NCI-H2171 treated with DMSO at 0.1 percent for 48 hours (cell line): ENCODE measurements around the gene NENF.

Experiments used
- DNase-seq: peaks from one replicate; lab custom pipeline; 2025; lab: John Stamatoyannopoulos, UW

Gene NENF

DNA sequence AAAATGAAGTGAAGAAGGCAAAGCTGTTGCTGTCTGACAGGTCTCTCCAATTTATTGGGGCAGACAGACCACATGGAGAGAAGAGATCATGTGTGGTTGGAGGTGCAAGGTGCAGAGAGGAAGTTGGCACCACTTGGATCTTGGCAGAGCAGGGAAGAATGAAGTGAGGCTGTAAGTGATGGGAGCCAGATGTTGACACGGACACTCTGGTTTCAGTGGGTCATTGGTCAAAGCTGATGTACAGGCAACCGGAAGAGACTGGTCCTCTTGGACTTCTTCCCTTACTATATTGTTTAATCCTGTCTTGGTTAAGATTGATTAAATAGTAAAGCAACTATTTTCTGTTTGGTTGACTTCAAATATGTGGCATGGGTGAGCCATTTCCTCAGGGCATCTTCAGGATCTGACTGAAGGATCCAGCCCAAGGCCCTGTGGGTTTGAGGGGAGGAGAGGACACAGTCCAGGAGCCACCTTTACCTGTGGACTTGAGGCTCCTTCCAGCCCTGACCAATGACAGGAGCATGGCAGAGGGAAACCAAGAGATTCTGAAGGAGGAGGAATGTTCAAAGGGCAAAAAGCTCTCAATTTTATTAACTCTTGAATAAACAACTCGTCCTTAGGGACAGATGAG is 49.4 kb downstream of the NENF start:
- no peak for DNase-seq

DNA sequence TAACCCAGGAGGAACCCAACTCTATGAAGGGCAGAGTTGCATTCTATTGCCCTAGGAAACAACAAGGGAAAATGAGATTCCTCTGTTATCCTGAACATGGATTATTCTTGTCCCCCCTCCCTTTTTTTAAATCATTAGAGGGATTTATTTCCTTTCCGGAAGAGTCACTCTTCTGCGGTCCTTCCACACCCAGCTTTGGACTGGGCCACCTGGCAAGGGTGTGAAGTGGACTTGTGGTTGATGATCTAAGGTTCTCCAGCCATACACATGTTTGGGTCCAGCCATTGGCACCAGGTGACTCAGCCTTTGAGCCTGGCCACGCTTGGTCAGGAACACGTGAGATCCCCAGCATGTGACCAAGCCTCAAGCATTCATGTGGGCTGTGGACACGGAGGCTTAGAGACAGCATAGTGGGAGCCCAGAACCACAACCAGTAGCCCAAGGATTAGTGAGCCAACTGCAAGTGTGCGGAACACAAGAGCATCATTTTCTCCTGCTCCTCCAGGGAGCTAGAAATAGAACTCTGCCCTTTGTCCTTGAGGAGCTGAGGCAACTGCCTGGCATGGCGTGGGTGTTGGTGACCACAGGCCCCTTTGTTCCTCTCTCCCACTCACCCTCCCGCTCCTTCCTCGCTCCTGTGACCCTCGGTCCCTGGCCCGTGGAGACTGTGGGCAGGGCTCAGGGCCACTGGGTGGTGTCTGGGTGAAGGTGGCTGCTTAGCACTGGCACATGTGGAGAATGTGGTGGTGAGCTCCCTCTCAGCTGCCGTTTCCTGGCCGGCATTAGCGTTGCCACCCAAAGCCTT is 50.1 kb downstream of the NENF start:
- DNase-seq, result no peak

GRCh38 chr1:212484701-212485570 is 52.2 kb downstream of the NENF start:
- DNase-seq, result no peak

- no peak for DNase-seq
These were observed 52.8 kb downstream of the NENF start for GRCh38 chr1:212485571-212485912.

GRCh38 chr1:212485913-212486618 is 53.3 kb downstream of the NENF start:
- peak; percentile 87 for DNase-seq

DNA sequence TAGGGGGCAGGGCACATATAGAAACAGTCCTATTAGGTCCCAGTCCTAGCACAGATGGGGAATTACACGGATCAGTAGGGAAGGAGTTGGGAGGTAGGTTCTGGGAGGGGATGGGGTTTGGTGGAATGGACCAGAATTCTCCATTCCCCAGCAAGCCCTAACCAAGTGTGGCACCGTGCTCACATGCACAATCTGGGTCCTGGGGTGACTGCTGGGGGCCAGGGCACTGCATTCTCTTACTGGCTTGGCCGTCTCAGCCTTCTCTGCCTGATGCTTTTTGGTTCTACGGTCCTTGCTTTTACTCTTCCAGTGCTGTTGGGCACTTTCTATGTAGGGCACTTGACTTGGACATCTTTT is 53.9 kb downstream of the NENF start:
- peak; percentile 78 for DNase-seq

DNA sequence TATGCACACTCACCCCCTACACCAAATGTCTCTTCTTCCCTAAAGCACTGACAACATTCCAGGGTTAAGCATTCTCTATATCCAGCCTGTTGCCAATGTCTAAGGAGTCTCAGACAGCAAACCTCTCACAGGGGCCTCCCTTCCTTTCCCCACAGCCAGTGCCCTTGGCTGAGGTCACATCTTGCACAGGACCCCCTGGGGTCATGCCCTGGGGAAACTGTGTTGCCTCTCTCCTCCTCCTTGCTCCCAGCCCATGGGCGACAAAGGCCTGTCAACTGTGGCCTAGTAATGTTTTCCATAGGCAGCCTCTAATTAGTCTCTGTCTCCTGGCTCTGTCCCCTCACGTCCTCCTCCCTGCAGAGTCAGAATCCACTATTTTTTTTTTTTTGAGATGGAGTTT is 54.6 kb downstream of the NENF start:
- no peak for DNase-seq

GRCh38 chr1:212487774-212488435 is 55.2 kb downstream of the NENF start:
- no peak for DNase-seq

DNA sequence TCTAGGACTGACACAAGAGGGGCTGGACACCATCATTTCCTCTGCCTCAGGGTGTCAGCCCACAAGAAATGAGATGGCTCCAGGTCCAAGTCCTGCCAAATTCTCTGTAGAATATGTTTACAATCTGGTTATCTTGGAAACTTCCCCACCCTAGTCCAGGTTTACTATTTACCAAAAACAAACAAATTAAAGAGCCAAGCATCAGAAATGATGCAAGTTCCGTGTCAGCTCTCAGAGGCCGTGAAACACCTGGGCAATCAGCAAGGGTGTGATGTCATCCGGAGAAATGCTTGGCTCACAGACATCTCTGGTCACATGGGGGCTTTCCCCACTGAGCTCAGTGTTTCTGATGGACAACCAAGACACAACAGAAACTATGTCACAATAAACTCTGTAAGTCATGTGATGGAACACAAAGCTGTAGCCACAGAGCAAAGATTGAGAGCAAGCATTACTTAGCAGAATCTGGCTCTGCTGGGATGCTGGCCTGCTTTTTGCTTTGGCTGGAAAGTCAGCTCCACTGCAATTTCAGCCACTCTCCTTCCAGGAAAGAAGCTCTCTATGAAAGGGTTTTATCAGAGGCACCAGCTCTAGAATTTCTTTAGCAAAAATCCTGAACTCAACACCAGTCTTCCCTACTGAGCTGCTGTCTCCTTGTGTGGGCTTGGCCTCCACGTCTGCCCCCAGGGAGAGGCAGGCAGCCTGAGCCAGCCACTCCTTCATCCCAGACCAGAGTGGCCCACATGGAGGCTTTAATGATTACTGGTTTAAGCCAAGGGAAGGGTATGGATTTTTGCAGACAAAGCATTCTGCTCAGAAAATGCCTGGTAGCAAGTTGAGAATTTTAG is 55.9 kb downstream of the NENF start:
- DNase-seq, result no peak

DNA sequence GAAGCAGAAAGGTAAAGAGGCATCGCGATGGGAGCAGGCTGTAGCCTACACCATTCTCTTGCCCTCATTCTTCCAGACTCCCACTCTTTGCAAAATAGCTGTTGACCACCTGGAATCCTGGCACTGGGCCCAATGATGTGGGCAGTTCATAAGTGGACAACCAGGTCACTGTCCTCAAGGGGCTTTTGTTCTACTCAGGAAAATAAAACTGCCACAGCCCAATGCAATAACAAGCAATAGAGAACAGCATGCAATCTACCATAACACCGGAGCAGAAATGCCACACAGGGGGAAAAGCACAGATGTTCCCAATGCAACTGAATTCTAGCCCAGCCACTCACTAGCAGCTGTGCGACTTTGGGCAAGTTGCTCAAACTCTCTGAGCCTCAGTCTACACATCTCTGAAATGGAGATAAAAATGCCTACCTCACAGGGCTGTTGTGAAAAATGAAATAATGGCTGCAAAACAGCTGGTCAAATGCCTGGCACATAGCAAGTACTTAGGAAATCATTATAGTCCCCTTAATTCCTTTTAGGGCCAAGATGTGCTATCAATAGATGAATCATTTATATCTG is 56.7 kb downstream of the NENF start:
- no peak for DNase-seq

GRCh38 chr1:212490276-212490675 is 57.6 kb downstream of the NENF start:
- DNase-seq, result no peak

GRCh38 chr1:212491454-212491853 is 58.7 kb downstream of the NENF start:
- no peak for DNase-seq
